Measurements from ENCODE around the gene IRF2BP1. TPM values are rescaled to one million over a fixed set of nuclear protein-coding genes. Genes with fewer than 3 reads are reported as not detected.

IRF2BP1 gene
- total and polyA plus RNA-seq, 2 of the 13 experiments (the other 11 are each of a cell fraction or from before 2014, with no cell fraction given), result 4.3 to 14.3 TPM

DNA sequence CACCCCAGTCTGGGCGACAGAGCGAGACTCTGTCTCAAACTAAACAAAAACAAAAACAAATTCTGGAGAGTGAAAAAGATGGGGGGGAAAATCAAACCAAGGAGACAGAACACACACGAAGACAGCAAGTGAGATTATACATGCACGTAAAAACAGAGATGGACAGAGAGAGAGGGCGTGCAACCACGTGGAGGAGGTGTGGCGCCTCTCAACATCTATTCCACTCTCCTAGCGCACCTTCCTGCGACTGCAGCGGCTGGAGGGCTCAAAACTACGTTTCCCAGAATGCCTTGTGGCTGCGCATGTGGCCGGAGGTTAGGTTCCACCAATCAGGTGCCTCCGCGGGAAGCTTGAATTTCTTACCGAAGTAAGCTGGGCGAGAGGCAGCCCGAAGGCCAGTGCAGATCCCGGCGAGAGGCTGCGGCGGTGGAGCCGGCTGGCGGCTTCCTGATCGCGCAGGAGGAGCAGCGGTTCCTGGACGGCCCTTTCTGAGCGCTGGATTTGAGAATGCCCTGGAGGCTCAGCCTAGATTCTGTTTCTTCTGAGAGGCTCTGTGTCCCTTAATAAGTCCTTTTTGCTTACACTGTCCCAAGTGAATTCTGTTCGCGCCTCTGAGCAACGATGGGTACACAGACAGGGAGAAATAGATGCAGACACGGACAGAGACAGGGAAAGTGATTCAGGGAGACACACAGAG is 41.8 kb upstream of the IRF2BP1 start (continued):
- TF ChIP-seq ARID4A (CRISPR knock-in tag; IDR thresholded peaks at IDR 0.05; ENCODE audit: borderline replicate concordance), result peak; percentile 94
- TF ChIP-seq SOX5 (CRISPR knock-in tag; IDR thresholded peaks at IDR 0.05; ENCODE audit: borderline replicate concordance), result peak; percentile 27; the same call in 1 of the 2 replicates
- TF ChIP-seq SIX4 (CRISPR knock-in tag; IDR thresholded peaks at IDR 0.05), result no peak
- TF ChIP-seq ZNF777 (CRISPR knock-in tag; IDR thresholded peaks at IDR 0.05), result peak; percentile 42; the same call in 1 of the 2 replicates
- TF ChIP-seq TFAP4 (IDR thresholded peaks at IDR 0.05; ENCODE audit: borderline replicate concordance, low read depth), result peak; percentile 48; the same call in 1 of the 2 replicates
- no peak for TF ChIP-seq HMG20A (CRISPR knock-in tag; IDR thresholded peaks at IDR 0.05; ENCODE audit: borderline replicate concordance)
- TF ChIP-seq ZNF407 (CRISPR knock-in tag; IDR thresholded peaks at IDR 0.05; ENCODE audit: not compliant biosample characterization), result no peak
- no peak for TF ChIP-seq HNF4A (CRISPR knock-in tag; IDR thresholded peaks at IDR 0.05)
- peak; percentile 69; the same call in 1 of the 2 replicates for TF ChIP-seq ZNF605 (CRISPR knock-in tag; IDR thresholded peaks at IDR 0.05)
- no peak for TF ChIP-seq ATRX (CRISPR knock-in tag; IDR thresholded peaks at IDR 0.05; ENCODE audit: borderline replicate concordance)
- 0 out of 2 replicates have a peak, but pooled peaks have one; percentile 19 for TF ChIP-seq ZNF772 (CRISPR knock-in tag; IDR thresholded peaks at IDR 0.05)
- TF ChIP-seq PLRG1 (conservative IDR thresholded peaks at IDR 0.05), result no peak
- peak; percentile 64 for TF ChIP-seq POLR2AphosphoS5 (IDR thresholded peaks at IDR 0.05; ENCODE audit: low read depth, low read length)
- no peak for TF ChIP-seq TP53 (CRISPR knock-in tag; conservative IDR thresholded peaks at IDR 0.05)
- no peak for TF ChIP-seq NFKBIZ (CRISPR knock-in tag; IDR thresholded peaks at IDR 0.05)
- TF ChIP-seq U2AF1 (optimal IDR thresholded peaks at IDR 0.05; ENCODE audit: low read depth, low read length), result no peak
- TF ChIP-seq SNRNP70 (IDR thresholded peaks at IDR 0.05; ENCODE audit: low read depth, low read length), result no peak

All from HepG2 (cell line).